AG09319 (cell line): ENCODE measurements around the gene TATDN2.
"Not testable (repeated sequence)": the region's sequence is repeated elsewhere in the genome, so short reads cannot be mapped to it uniquely, and the experiment has no call there.

Experiments
- DNase-seq: peaks from one replicate; pipeline ENCODE4 v3.0.0-alpha.2; 2010; ENCODE audit warnings: low read depth; ENCODE audit errors: extremely low read depth
- CTCF ChIP-seq: IDR thresholded peaks from 2 replicates; pipeline ENCODE4 v1.5.1; 2011; ENCODE audit warnings: low read depth, mild to moderate bottlenecking, inconsistent platforms, low read length, moderate library complexity

Gene TATDN2

GRCh38 chr3:10260211-10260701 lies 12.0 kb downstream of the TATDN2 start:
- DNase-seq: no peak
- no peak for TF ChIP-seq CTCF

DNA sequence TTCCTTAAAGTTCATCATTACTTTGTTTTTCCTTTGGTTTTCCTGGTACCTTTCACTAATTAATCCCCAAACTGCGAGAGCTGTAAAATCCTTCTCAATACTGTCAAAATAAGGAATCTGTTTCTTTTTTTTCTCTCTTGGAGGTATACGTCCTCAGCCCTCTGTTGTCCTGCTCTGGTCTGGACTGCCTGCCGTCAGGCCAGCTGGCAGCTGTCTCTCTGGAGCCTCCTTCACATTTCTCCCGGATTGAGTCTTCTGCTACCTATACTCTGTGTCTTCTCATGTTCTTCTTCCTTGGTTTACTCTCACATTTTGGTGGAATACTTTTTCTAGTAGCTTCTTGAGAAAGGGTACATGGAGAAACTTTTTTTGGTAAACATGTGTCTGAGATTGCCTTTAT lies 13.8 kb downstream of the TATDN2 start:
- no peak for TF ChIP-seq CTCF
- DNase-seq: no peak

- DNase-seq: no peak
- TF ChIP-seq CTCF: peak; percentile 36
These were observed 15.5 kb downstream of the TATDN2 start for GRCh38 chr3:10263646-10264363.

DNA sequence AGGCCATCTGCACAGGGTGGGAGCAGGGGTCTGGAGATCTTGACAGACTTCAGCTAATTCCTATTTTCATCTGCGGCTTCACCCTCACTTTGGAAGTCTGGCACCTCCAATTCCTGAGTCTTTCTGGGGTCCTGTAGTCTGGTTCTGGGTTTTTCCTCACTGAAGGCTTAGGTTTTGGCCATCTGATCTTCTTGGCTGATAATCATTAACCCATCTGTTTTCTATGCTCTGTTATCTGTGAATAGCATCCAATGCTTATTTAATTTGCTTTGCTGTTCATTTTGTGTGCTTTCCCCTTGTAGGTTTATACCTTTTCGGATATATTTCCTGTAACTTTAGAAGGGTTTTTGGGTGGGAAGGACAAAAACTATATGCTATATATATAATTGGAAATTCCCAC lies 17.6 kb downstream of the TATDN2 start:
- no peak for DNase-seq
- TF ChIP-seq CTCF: no peak

DNA sequence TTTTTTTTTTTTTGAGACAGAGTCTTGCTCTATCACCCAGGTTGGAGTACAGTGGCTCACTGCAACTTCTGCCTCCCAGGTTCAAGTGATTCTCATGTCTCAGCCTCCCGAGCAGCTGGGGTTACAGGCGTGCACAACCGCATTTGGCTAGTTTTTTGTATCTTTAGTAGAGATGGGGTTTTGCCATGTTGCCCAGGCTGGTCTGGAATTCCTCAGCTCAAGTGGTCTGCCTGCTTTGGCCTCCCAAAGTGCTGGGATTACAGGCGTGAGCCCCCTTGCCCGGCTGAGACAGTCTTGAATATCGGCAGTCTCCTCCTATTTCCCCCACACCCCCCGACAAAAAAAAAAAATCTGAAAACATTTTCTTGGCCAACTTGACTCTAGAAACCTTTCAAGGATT lies 18.7 kb downstream of the TATDN2 start:
- DNase-seq: not testable (repeated sequence)

- TF ChIP-seq CTCF: no peak
- DNase-seq: no peak
These were observed 19.9 kb downstream of the TATDN2 start for GRCh38 chr3:10268116-10268515.

DNA sequence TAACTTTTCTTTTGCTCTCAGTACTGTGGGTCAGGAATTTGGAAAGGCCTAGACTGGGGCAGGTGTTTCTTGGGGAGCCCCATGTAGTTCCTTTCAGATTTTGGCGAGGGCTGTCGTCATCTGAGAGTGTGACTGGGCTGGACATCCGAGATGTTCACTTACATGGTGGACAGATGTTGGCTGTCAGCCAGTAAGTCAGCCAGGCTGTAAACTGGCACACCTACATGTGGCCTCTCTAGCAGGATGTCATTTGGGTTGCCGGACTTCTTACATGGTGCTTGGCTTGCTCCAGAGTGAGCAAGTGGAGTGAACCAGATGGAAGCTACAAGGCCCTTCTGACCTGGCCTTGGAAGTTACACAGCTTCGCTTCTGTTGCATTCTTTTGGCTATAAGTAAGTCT lies 20.7 kb downstream of the TATDN2 start:
- TF ChIP-seq CTCF: no peak
- DNase-seq: no peak

DNA sequence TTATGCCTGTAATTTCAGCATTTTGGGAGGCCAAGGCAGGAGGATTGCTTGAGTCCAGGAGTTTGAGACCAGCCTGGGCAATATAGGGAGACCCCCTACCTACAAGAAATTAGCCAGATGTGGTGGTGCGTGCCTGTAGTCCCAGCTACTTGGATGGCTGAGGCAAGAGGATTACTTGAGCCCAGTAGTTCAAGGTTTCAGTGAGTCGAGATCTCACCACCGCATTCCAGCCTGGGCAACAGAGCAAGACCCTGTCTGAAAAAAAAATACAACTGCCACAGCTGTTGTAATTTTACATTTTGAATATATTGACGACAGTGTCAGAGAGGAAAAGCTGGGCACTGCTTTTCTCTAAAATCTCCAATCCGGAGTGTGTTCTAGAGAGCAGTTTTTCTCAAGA lies 21.2 kb downstream of the TATDN2 start:
- no peak for TF ChIP-seq CTCF

DNA sequence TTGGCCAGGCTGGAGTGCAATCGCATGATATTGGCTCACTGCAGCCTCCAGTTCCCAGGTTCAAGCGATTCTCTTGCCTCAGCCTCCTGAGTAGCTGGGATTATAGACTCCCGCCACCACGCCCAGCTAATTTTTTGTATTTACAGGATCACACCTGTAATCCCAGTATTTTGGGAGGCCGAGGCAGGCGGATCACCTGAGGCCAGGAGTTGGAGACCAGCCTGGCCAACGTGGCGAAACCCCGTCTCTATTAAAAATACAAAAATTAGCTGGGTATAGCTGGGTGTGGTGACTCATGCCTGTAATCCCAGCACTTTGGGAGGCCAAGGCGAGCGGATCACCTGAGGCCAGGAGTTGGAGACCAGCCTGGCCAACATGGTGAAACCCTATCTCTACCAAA lies 24.2 kb downstream of the TATDN2 start:
- DNase-seq: not testable (repeated sequence)

More for the DNA sequence above, 21.2 kb downstream of the TATDN2 start:
- no peak for DNase-seq
